GM23338 (cell line): ENCODE results near the gene COL21A1. TPM values are rescaled to one million over a fixed set of nuclear protein-coding genes. Genes with fewer than 3 reads are reported as not detected.

Source experiments
- ATAC-seq: fragments of 200-7000 bp; cut with Tn5 transposase; 3 replicates; pipeline ENCODE4 v1.9.1; 2020
- DNase-seq: peaks from one replicate; pipeline ENCODE4 v3.0.0-alpha.2; 2015; ENCODE audit warnings: low spot score
- H2AFZ ChIP-seq: fragments of 200-600 bp; sonication (generic); 2 replicates; pipeline ENCODE4 v1.8.0; 2016; ENCODE audit warnings: antibody characterized with exemption, mild to moderate bottlenecking, moderate library complexity
- H3F3A ChIP-seq: fragments of 200-600 bp; sonication (generic); replicated peaks from 2 replicates; pipeline ENCODE4 v1.8.0; 2017; ENCODE audit warnings: antibody characterized with exemption, mixed run types, low read depth
- H3K27ac ChIP-seq: fragments of 200-600 bp; sonication (generic); 2 replicates; pipeline ENCODE4 v1.6.1; 2016; ENCODE audit warnings: low read depth
- H3K27me3 ChIP-seq: fragments of 200-600 bp; sonication (generic); 2 replicates; pipeline ENCODE4 v1.8.0; 2016; ENCODE audit warnings: mild to moderate bottlenecking, mixed run types, moderate library complexity; ENCODE audit not compliant: insufficient read depth
- H3K36me3 ChIP-seq: fragments of 200-600 bp; sonication (generic); 2 replicates; pipeline ENCODE4 v1.8.0; 2016; ENCODE audit warnings: mild to moderate bottlenecking; ENCODE audit not compliant: insufficient read depth
- H3K4me1 ChIP-seq: fragments of 200-600 bp; sonication (generic); 2 replicates; pipeline ENCODE4 v1.8.0; 2016; ENCODE audit warnings: mild to moderate bottlenecking, moderate library complexity; ENCODE audit not compliant: insufficient read depth
- H3K4me2 ChIP-seq: fragments of 200-600 bp; sonication (generic); 2 replicates; pipeline ENCODE4 v1.7.1; 2017; ENCODE audit warnings: mixed run types
- H3K4me3 ChIP-seq: fragments of 200-600 bp; sonication (generic); 2 replicates; pipeline ENCODE4 v1.6.1; 2016; ENCODE audit warnings: mixed run types
- H3K79me2 ChIP-seq: fragments of 200-600 bp; sonication (generic); replicated peaks from 2 replicates; pipeline ENCODE4 v1.8.0; 2017; ENCODE audit warnings: mild to moderate bottlenecking; ENCODE audit not compliant: insufficient read depth
- H3K9me2 ChIP-seq: fragments of 200-600 bp; sonication (generic); 2 replicates; pipeline ENCODE4 v1.8.0; 2017; ENCODE audit not compliant: insufficient read depth
- H4K20me1 ChIP-seq: fragments of 200-600 bp; sonication (generic); replicated peaks from 2 replicates; pipeline ENCODE4 v1.8.0; 2017; ENCODE audit warnings: mild to moderate bottlenecking; ENCODE audit not compliant: insufficient read depth
- H3K27ac Mint-ChIP-seq: 2 replicates; pipeline ENCODE4 v1.8.0; 2020; ENCODE audit warnings: inconsistent platforms, mild to moderate bottlenecking, moderate library complexity, mixed read lengths
- H3K27me3 Mint-ChIP-seq: 3 replicates; pipeline ENCODE4 v1.8.0; 2022; ENCODE audit warnings: low read depth, mild to moderate bottlenecking, moderate library complexity, mixed read lengths, inconsistent platforms; ENCODE audit not compliant: insufficient read depth, poor library complexity
- H3K36me3 Mint-ChIP-seq: 3 replicates; pipeline ENCODE4 v1.8.0; 2021; ENCODE audit warnings: low read depth, mild to moderate bottlenecking, inconsistent platforms, moderate library complexity, mixed read lengths
- H3K4me1 Mint-ChIP-seq: 3 replicates; pipeline ENCODE4 v1.8.0; 2020; ENCODE audit warnings: mild to moderate bottlenecking, inconsistent platforms, mixed read lengths
- H3K4me3 Mint-ChIP-seq: 3 replicates; pipeline ENCODE4 v1.8.0; 2021; ENCODE audit warnings: moderate library complexity, mild to moderate bottlenecking, inconsistent platforms, mixed read lengths
- H3K9me3 Mint-ChIP-seq: 3 replicates; pipeline ENCODE4 v1.8.0; 2020; ENCODE audit warnings: moderate library complexity, mild to moderate bottlenecking, inconsistent platforms, mixed read lengths
- CREB1 ChIP-seq: fragments of 250-450 bp; sonication (Bioruptor Pico); IDR thresholded peaks from 2 replicates; pipeline ENCODE4 v1.5.0; 2020; ENCODE audit warnings: low read depth, mild to moderate bottlenecking, moderate library complexity
- EZH2 ChIP-seq: fragments of 200-600 bp; sonication (generic); IDR thresholded peaks from one replicate; pipeline ENCODE4 v1.8.0; 2017; ENCODE audit warnings: antibody characterized with exemption, mild to moderate bottlenecking, low read depth; ENCODE audit not compliant: unreplicated experiment
- EZH2phosphoT487 ChIP-seq: fragments of 200-600 bp; sonication (generic); IDR thresholded peaks from one replicate; pipeline ENCODE4 v1.8.1; 2018; ENCODE audit warnings: antibody characterized with exemption; ENCODE audit not compliant: unreplicated experiment
- JUNB ChIP-seq: IDR thresholded peaks from one replicate; pipeline ENCODE4 v1.6.1; 2016; ENCODE audit warnings: antibody characterized with exemption; ENCODE audit not compliant: unreplicated experiment
- NANOG ChIP-seq: IDR thresholded peaks from 2 replicates; pipeline ENCODE4 v1.6.1; 2016; ENCODE audit warnings: antibody characterized with exemption, borderline replicate concordance
- POLR2AphosphoS5 ChIP-seq: IDR thresholded peaks from 2 replicates; pipeline ENCODE4 v1.6.1; 2016; ENCODE audit warnings: antibody characterized with exemption, low read depth
- STAT1 ChIP-seq: IDR thresholded peaks from one replicate; pipeline ENCODE4 v1.6.1; 2016; ENCODE audit warnings: antibody characterized with exemption; ENCODE audit not compliant: unreplicated experiment
- ZNF114 ChIP-seq: fragments of 250-450 bp; sonication (Bioruptor Pico); IDR thresholded peaks from 2 replicates; pipeline ENCODE4 v1.5.0; 2020; ENCODE audit warnings: mild to moderate bottlenecking, moderate library complexity
- ZNF331 ChIP-seq: fragments of 250-450 bp; sonication (Bioruptor Pico); IDR thresholded peaks from 2 replicates; pipeline ENCODE4 v1.5.0; 2020; ENCODE audit warnings: low read depth, mild to moderate bottlenecking, moderate library complexity
- polyA plus RNA-seq: library from polyadenylated mRNA; unstranded; fragments of >200 nt; fragmentation: Nextera tagmentation; extraction: Ambion mirVana; gene quantifications from 2 replicates; pipeline ENCODE4 v1.2.1, GENCODE V29; 2016
- total RNA-seq: library from RNA; depleted of rRNA; stranded (reverse); fragments of >200 nt; shearing (Covaris generic); gene quantifications from 2 replicates; pipeline ENCODE4 v1.2.3, GENCODE V29; 2014
- TF ChIP-seq, protein P1 (sequence below): IDR thresholded peaks from one replicate; pipeline ENCODE4 v1.6.1; 2018; ENCODE audit warnings: antibody characterized with exemption; ENCODE audit not compliant: unreplicated experiment
- TF ChIP-seq, protein P2 (sequence below): fragments of 250-450 bp; sonication (Bioruptor Pico); IDR thresholded peaks from 2 replicates; pipeline ENCODE4 v1.5.0; 2020; ENCODE audit warnings: mild to moderate bottlenecking, moderate library complexity
- TF ChIP-seq, protein P3 (sequence below): IDR thresholded peaks from 2 replicates; pipeline ENCODE4 v1.6.1; 2016; ENCODE audit warnings: antibody characterized with exemption

The COL21A1 gene
- total and polyA plus RNA-seq, 2 experiments from 2014 or later: 5.0 to 6.2 TPM

GRCh38 chr6:56173228-56173627 is 74.2 kb downstream of the COL21A1 start (continued):
- TF ChIP-seq EZH2 (no peak), POLR2AphosphoS5 (no peak)
- TF ChIP-seq, protein P1, sequence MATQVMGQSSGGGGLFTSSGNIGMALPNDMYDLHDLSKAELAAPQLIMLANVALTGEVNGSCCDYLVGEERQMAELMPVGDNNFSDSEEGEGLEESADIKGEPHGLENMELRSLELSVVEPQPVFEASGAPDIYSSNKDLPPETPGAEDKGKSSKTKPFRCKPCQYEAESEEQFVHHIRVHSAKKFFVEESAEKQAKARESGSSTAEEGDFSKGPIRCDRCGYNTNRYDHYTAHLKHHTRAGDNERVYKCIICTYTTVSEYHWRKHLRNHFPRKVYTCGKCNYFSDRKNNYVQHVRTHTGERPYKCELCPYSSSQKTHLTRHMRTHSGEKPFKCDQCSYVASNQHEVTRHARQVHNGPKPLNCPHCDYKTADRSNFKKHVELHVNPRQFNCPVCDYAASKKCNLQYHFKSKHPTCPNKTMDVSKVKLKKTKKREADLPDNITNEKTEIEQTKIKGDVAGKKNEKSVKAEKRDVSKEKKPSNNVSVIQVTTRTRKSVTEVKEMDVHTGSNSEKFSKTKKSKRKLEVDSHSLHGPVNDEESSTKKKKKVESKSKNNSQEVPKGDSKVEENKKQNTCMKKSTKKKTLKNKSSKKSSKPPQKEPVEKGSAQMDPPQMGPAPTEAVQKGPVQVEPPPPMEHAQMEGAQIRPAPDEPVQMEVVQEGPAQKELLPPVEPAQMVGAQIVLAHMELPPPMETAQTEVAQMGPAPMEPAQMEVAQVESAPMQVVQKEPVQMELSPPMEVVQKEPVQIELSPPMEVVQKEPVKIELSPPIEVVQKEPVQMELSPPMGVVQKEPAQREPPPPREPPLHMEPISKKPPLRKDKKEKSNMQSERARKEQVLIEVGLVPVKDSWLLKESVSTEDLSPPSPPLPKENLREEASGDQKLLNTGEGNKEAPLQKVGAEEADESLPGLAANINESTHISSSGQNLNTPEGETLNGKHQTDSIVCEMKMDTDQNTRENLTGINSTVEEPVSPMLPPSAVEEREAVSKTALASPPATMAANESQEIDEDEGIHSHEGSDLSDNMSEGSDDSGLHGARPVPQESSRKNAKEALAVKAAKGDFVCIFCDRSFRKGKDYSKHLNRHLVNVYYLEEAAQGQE: no peak

- Mint-ChIP-seq H3K27me3 (no peaks in the 10 kb centered on the region), H3K9me3 (peaks cover 44% of the 10 kb centered on the region), H3K36me3 (peaks cover 33% of the 10 kb centered on the region; the same call in 2 of the 3 replicates), H3K4me1 (no peaks in the 10 kb centered on the region), H3K27ac (no peak overlapping the region), H3K4me3 (no peak overlapping the region)
- H2AFZ ChIP-seq: no peak overlapping the region
- 0 out of 2 replicates have a peak, but pooled peaks cover 3% of the 10 kb centered on the region for H3K9me2 ChIP-seq
- H3K4me1 ChIP-seq: no peaks in the 10 kb centered on the region
- TF ChIP-seq, protein P2, sequence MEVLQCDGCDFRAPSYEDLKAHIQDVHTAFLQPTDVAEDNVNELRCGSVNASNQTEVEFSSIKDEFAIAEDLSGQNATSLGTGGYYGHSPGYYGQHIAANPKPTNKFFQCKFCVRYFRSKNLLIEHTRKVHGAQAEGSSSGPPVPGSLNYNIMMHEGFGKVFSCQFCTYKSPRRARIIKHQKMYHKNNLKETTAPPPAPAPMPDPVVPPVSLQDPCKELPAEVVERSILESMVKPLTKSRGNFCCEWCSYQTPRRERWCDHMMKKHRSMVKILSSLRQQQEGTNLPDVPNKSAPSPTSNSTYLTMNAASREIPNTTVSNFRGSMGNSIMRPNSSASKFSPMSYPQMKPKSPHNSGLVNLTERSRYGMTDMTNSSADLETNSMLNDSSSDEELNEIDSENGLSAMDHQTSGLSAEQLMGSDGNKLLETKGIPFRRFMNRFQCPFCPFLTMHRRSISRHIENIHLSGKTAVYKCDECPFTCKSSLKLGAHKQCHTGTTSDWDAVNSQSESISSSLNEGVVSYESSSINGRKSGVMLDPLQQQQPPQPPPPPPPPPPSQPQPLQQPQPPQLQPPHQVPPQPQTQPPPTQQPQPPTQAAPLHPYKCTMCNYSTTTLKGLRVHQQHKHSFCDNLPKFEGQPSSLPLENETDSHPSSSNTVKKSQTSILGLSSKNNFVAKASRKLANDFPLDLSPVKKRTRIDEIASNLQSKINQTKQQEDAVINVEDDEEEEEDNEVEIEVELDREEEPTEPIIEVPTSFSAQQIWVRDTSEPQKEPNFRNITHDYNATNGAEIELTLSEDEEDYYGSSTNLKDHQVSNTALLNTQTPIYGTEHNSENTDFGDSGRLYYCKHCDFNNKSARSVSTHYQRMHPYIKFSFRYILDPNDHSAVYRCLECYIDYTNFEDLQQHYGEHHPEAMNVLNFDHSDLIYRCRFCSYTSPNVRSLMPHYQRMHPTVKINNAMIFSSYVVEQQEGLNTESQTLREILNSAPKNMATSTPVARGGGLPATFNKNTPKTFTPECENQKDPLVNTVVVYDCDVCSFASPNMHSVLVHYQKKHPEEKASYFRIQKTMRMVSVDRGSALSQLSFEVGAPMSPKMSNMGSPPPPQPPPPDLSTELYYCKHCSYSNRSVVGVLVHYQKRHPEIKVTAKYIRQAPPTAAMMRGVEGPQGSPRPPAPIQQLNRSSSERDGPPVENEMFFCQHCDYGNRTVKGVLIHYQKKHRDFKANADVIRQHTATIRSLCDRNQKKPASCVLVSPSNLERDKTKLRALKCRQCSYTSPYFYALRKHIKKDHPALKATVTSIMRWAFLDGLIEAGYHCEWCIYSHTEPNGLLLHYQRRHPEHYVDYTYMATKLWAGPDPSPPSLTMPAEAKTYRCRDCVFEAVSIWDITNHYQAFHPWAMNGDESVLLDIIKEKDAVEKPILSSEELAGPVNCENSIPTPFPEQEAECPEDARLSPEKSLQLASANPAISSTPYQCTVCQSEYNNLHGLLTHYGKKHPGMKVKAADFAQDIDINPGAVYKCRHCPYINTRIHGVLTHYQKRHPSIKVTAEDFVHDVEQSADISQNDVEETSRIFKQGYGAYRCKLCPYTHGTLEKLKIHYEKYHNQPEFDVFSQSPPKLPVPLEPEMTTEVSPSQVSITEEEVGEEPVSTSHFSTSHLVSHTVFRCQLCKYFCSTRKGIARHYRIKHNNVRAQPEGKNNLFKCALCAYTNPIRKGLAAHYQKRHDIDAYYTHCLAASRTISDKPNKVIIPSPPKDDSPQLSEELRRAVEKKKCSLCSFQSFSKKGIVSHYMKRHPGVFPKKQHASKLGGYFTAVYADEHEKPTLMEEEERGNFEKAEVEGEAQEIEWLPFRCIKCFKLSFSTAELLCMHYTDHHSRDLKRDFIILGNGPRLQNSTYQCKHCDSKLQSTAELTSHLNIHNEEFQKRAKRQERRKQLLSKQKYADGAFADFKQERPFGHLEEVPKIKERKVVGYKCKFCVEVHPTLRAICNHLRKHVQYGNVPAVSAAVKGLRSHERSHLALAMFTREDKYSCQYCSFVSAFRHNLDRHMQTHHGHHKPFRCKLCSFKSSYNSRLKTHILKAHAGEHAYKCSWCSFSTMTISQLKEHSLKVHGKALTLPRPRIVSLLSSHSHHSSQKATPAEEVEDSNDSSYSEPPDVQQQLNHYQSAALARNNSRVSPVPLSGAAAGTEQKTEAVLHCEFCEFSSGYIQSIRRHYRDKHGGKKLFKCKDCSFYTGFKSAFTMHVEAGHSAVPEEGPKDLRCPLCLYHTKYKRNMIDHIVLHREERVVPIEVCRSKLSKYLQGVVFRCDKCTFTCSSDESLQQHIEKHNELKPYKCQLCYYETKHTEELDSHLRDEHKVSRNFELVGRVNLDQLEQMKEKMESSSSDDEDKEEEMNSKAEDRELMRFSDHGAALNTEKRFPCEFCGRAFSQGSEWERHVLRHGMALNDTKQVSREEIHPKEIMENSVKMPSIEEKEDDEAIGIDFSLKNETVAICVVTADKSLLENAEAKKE (CRISPR knock-in tag): no peak
- TF ChIP-seq, protein P3, sequence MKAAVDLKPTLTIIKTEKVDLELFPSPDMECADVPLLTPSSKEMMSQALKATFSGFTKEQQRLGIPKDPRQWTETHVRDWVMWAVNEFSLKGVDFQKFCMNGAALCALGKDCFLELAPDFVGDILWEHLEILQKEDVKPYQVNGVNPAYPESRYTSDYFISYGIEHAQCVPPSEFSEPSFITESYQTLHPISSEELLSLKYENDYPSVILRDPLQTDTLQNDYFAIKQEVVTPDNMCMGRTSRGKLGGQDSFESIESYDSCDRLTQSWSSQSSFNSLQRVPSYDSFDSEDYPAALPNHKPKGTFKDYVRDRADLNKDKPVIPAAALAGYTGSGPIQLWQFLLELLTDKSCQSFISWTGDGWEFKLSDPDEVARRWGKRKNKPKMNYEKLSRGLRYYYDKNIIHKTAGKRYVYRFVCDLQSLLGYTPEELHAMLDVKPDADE: no peak
- no peak for TF ChIP-seq EZH2
- TF ChIP-seq CREB1 (CRISPR knock-in tag): no peak
- TF ChIP-seq ZNF114: no peak
- TF ChIP-seq EZH2phosphoT487: no peak
- no peak for TF ChIP-seq STAT1
- no peak for TF ChIP-seq ZNF331 (CRISPR knock-in tag)
- no peak for TF ChIP-seq JUNB
- TF ChIP-seq NANOG: no peak
- H3K27ac ChIP-seq: no peak overlapping the region
- no peaks in the 10 kb centered on the region for H3F3A ChIP-seq
- peaks cover 19% of the 10 kb centered on the region for H3K36me3 ChIP-seq
- no peak for ATAC-seq
- no peaks in the 10 kb centered on the region for H4K20me1 ChIP-seq
- H3K79me2 ChIP-seq: no peaks in the 10 kb centered on the region
- no peaks in the 10 kb centered on the region for H3K27me3 ChIP-seq
- DNase-seq: no peak
- no peak overlapping the region for H3K4me2 ChIP-seq
- no peak overlapping the region for H3K4me3 ChIP-seq
These were observed 75.2 kb downstream of the COL21A1 start for GRCh38 chr6:56172144-56172543.
